Dermis blood vessel endothelial cell (primary cell): ENCODE data around the gene RNF112. TPM values are rescaled to one million over a fixed set of nuclear protein-coding genes. Genes with fewer than 3 reads are reported as not detected.
"Not testable (repeated sequence)": the region's sequence is repeated elsewhere in the genome, so short reads cannot be mapped to it uniquely, and the experiment has no call there.

Experiments used
- DNase-seq: peaks from one replicate; pipeline ENCODE4 v3.0.0; 2010
- total RNA-seq: library from RNA; depleted of rRNA; stranded (reverse); fragments of >200 nt; gene quantifications from 2 replicates; pipeline ENCODE4 v1.2.3, GENCODE V29; 2014

RNF112 gene
- total RNA-seq, 1 donor from 2014 or later = 0.51 TPM

GRCh38 chr17:19448341-19449268 lies 37.6 kb downstream of the RNF112 start:
- peak; percentile 88 for DNase-seq

GRCh38 chr17:19449656-19450055 lies 38.6 kb downstream of the RNF112 start:
- no peak for DNase-seq

GRCh38 chr17:19453296-19453695 lies 42.3 kb downstream of the RNF112 start:
- DNase-seq = no peak

GRCh38 chr17:19454074-19454473 lies 43.0 kb downstream of the RNF112 start:
- DNase-seq = no peak

GRCh38 chr17:19456016-19456927 lies 45.2 kb downstream of the RNF112 start:
- no peak for DNase-seq

- DNase-seq = no peak
These were observed 46.0 kb downstream of the RNF112 start for GRCh38 chr17:19457046-19457445.

GRCh38 chr17:19457830-19458271 lies 46.8 kb downstream of the RNF112 start:
- DNase-seq = no peak

- not testable (repeated sequence) for DNase-seq
These were observed 47.4 kb downstream of the RNF112 start for GRCh38 chr17:19458481-19458880.

GRCh38 chr17:19459018-19459655 lies 48.1 kb downstream of the RNF112 start:
- DNase-seq = not testable (repeated sequence)

- peak; percentile 29 for DNase-seq
These were observed 49.7 kb downstream of the RNF112 start for GRCh38 chr17:19460700-19461099.

- peak; percentile 19 for DNase-seq
These were observed 50.1 kb downstream of the RNF112 start for GRCh38 chr17:19461116-19461515.

- no peak for DNase-seq
These were observed 50.6 kb downstream of the RNF112 start for GRCh38 chr17:19461681-19462080.

- DNase-seq = not testable (repeated sequence)
These were observed 51.5 kb downstream of the RNF112 start for GRCh38 chr17:19462456-19463035.

- DNase-seq = no peak
These were observed 53.3 kb downstream of the RNF112 start for GRCh38 chr17:19464031-19465026.

Other genes starting within 250 kb of the RNF112 start
- gene EPN2, start 173.9 kb upstream of the RNF112 start, total RNA-seq = 31.1 and 34.2 TPM in 2 replicates
- 11.5 and 12.6 TPM in 2 replicates for gene B9D1, start 48.5 kb upstream of the RNF112 start, total RNA-seq
- 19.4 and 22.8 TPM in 2 replicates for gene MAPK7, start 32.7 kb upstream of the RNF112 start, total RNA-seq
- gene MFAP4, start 24.0 kb upstream of the RNF112 start, total RNA-seq = not detected in 2 replicates
- 0.51 and 0.85 TPM in 2 replicates for gene SLC47A1, start 122.6 kb downstream of the RNF112 start, total RNA-seq
- gene ALDH3A2, start 237.5 kb downstream of the RNF112 start, total RNA-seq = 82.3 and 149 TPM in 2 replicates